GM12891 (cell line): Measurements from ENCODE around the gene LCLAT1.

Experiments
- PAX5 ChIP-seq: IDR thresholded peaks from 2 replicates; pipeline ENCODE4 v1.6.1; 2011; ENCODE audit warnings: low read length, moderate library complexity, mild to moderate bottlenecking; ENCODE audit not compliant: insufficient read depth, severe bottlenecking
- POLR2AphosphoS5 ChIP-seq: IDR thresholded peaks from 2 replicates; pipeline ENCODE4 v1.6.1; 2011; ENCODE audit warnings: low read depth, low read length, control low read depth

- TF ChIP-seq PAX5 (no peak), POLR2AphosphoS5 (no peak)
These were observed 135.5 kb downstream of the LCLAT1 start for GRCh38 chr2:30582521-30582920.
